Panc1 (cell line): ENCODE results near the gene POLR3H. TPM values are rescaled to one million over a fixed set of nuclear protein-coding genes. Genes with fewer than 3 reads are reported as not detected.

ENCODE experiments used
- ATAC-seq: fragments of 200-7000 bp; cut with Tn5 transposase; 2 replicates; pipeline ENCODE4 v1.9.1; 2020; ENCODE audit warnings: mild to moderate bottlenecking, moderate library complexity
- BruUV-seq: library from RNA; stranded (reverse); fragments of 400-500 nt; replicated peaks from 2 replicates; lab custom pipeline; 2021; lab: Mats Ljungman, UMichigan
- CTCF ChIA-PET: fragments of 300-600 bp; sonication (Branson Sonifier 250); formaldehyde crosslinking; loops from one replicate; lab custom pipeline; 2022; ENCODE audit warnings: antibody characterized with exemption; lab: Charles Lee
- POLR2A ChIA-PET: fragments of 300-600 bp; sonication (Branson Sonifier 250); formaldehyde crosslinking; loops from one replicate; lab custom pipeline; 2022; ENCODE audit warnings: antibody characterized with exemption; lab: Charles Lee
- DNase-seq: peaks from one replicate; pipeline ENCODE4 v3.0.0-alpha.2; 2010; ENCODE audit warnings: low read depth, low spot score
- H3K27ac ChIP-seq: 2 replicates; pipeline ENCODE4 v1.5.1; 2011; ENCODE audit warnings: mild to moderate bottlenecking, low read length, inconsistent platforms
- H3K27me3 ChIP-seq: fragments of 200-500 bp; sonication (Bioruptor generic); 2 replicates; pipeline ENCODE4 v1.6.0; 2014; ENCODE audit warnings: low read length, inconsistent platforms; ENCODE audit not compliant: control insufficient read depth, insufficient read depth
- H3K36me3 ChIP-seq: fragments of 200-500 bp; sonication (Bioruptor generic); 2 replicates; pipeline ENCODE4 v1.5.1; 2014; ENCODE audit warnings: inconsistent platforms, mild to moderate bottlenecking, low read length, moderate library complexity; ENCODE audit not compliant: control insufficient read depth, insufficient read depth
- H3K4me1 ChIP-seq: 2 replicates; pipeline ENCODE4 v1.5.1; 2011; ENCODE audit warnings: inconsistent platforms, mild to moderate bottlenecking, low read length, moderate library complexity; ENCODE audit not compliant: control insufficient read depth, insufficient read depth
- H3K4me3 ChIP-seq, 2 experiments: 2 replicates each; pipeline ENCODE4 v1.5.1; 2011 to 2012; ENCODE audit warnings: low read depth in 2 of 2, low read length in 2 of 2, mild to moderate bottlenecking in 2 of 2, inconsistent platforms in 1 of 2, moderate library complexity in 1 of 2
- H3K9me3 ChIP-seq: fragments of 200-500 bp; sonication (Bioruptor generic); 2 replicates; pipeline ENCODE4 v1.5.1; 2014; ENCODE audit warnings: low read depth, mild to moderate bottlenecking, inconsistent platforms, low read length, moderate library complexity; ENCODE audit not compliant: control insufficient read depth, insufficient read depth
- CTCF ChIP-seq: fragments of 450-650 bp; IDR thresholded peaks from 2 replicates; pipeline ENCODE4 v1.5.1; 2017; ENCODE audit warnings: mild to moderate bottlenecking
- POLR2AphosphoS5 ChIP-seq: IDR thresholded peaks from 2 replicates; pipeline ENCODE4 v1.6.1; 2012; ENCODE audit warnings: mild to moderate bottlenecking, low read depth, low read length, moderate library complexity
- REST ChIP-seq, 2 experiments: IDR thresholded peaks; 2 replicates each; pipeline ENCODE4 v1.6.1; 2011 to 2012; ENCODE audit warnings: low read depth in 2 of 2, control low read depth in 1 of 2, low read length in 1 of 2, mild to moderate bottlenecking in 1 of 2, moderate library complexity in 1 of 2; ENCODE audit not compliant: insufficient read depth in 1 of 2
- SIN3A ChIP-seq: IDR thresholded peaks from 2 replicates; pipeline ENCODE4 v1.6.1; 2012; ENCODE audit warnings: low read depth, mild to moderate bottlenecking, low read length, moderate library complexity, borderline replicate concordance; ENCODE audit not compliant: insufficient read depth
- TCF7L2 ChIP-seq: IDR thresholded peaks from 2 replicates; pipeline ENCODE4 v1.6.1; 2011; ENCODE audit warnings: mild to moderate bottlenecking, low read depth, low read length, inconsistent platforms
- in situ Hi-C: cut with HindIII; loops from 2 replicates; pipeline ENCODE4 v1.10.0; 2016; ENCODE audit warnings: low sequenced_read_pairs, low pct_unique_long_range_greater_than_20kb
- intact Hi-C: fragments of 100-400 bp; cut with micrococcal nuclease; formaldehyde crosslinking; loops from one replicate; pipeline ENCODE4 v1.10.0; 2022; ENCODE audit not compliant: unreplicated experiment
- total RNA-seq: library from RNA; stranded (reverse); gene quantifications from one replicate; pipeline ENCODE4 v1.2.1, GENCODE V29; 2021; ENCODE audit not compliant: unreplicated experiment

Gene POLR3H
- total RNA-seq, 1 experiment from 2014 or later: 46.6 TPM

DNA sequence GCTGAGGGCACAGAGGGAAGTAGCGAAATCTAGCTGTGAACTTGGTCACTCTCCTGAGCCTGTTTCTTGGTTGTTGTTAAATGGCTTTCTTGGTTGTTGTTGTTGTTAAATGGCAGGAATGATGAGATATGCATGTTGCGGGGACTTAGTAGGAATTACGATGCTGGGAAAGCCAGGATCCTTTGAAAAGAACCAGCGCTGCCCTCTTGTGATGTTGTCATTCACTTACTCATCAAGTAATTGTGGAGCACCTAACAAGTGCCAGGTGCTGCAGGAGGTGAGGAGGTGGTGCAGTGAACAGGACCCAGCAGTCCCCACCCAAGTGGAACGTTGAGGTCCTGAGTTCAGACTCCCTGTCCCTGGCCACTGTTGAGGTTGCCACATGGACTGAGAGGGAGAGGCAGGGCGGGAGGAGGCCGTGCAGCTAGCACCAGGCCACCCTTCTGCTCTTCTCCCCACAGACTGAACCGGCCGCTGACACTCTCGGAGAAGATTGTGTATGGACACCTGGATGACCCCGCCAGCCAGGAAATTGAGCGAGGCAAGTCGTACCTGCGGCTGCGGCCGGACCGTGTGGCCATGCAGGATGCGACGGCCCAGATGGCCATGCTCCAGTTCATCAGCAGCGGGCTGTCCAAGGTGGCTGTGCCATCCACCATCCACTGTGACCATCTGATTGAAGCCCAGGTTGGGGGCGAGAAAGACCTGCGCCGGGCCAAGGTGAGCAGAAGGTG lies 36.8 kb downstream of the POLR3H start:
- CTCF ChIA-PET: interaction anchor here (0.7 kb wide), 1 partner anchor 119 kb away, joined by 3 read pairs; no protein-coding TSS in a partner anchor

More for the DNA sequence above, 36.8 kb downstream of the POLR3H start:
- Histone ChIP-seq H3K4me3 (no peak overlapping the region), H3K9me3 (no peaks in the 10 kb centered on the region), H3K36me3 (no peaks in the 10 kb centered on the region; the same call in 1 of the 2 replicates), H3K27me3 (no peaks in the 10 kb centered on the region), H3K4me1 (no peaks in the 10 kb centered on the region), H3K27ac (no peak overlapping the region)
- DNase-seq (no peak), ATAC-seq (no peak)
- POLR2A ChIA-PET: no interaction called here
- in situ Hi-C loops (no loop called here), intact Hi-C loops (no loop called here)
- no peak for TF ChIP-seq CTCF
- no peak for TF ChIP-seq POLR2AphosphoS5
- TF ChIP-seq SIN3A: no peak
- no peak for TF ChIP-seq TCF7L2
- no peak for TF ChIP-seq REST (IDR thresholded peaks at IDR 0.05; ENCODE audit: insufficient read depth in 1 of 2, low read depth in 2 of 2, low read length in 1 of 2)
- BruUV-seq: no TSS peak
